ENCODE data around the gene DCUN1D2. TPM values are rescaled to one million over a fixed set of nuclear protein-coding genes. Genes with fewer than 3 reads are reported as not detected.
"Not testable (repeated sequence)": the region's sequence is repeated elsewhere in the genome, so short reads cannot be mapped to it uniquely, and the experiment has no call there.

Gene DCUN1D2
- total RNA-seq, 1 donor from 2014 or later = 11.8 TPM

DNA sequence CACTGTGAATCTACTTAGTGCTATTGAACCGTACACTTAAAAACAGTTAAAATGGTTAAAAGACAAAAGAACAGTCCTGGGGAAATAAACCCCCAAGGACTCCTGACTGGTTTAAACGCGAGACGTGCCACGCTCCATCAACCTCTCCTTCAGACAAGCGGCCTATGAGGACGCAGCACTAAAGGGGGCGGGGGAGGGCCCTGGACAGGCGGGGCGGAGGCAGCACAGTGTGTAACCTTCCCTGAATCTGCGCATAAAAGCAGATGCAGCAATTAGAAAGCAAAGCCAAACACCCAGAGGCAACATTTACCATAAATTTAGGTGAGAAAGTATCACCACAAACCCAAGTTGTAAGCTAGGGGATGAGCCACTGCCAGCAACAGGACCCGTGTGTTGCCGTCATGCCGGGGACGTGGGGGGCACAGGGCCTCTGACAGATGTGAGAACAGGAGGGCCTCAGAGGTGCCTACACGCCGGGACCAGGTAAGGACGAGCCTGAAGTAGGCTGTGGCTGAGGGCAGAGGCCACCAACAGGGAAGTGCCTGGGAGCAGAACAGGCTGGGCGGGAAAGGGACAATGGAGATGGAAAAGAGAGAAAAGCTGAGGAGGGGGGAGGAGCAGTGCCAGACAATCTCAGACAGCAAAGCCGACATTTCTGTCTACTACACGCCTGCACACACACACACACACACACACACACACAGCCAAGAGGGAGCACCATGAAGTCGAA lies 21.9 kb downstream of the DCUN1D2 start:
- FAIRE-seq = no peak
- DNase-seq (ENCODE audit: low spot score in 2 of 2) = no peak

DNA sequence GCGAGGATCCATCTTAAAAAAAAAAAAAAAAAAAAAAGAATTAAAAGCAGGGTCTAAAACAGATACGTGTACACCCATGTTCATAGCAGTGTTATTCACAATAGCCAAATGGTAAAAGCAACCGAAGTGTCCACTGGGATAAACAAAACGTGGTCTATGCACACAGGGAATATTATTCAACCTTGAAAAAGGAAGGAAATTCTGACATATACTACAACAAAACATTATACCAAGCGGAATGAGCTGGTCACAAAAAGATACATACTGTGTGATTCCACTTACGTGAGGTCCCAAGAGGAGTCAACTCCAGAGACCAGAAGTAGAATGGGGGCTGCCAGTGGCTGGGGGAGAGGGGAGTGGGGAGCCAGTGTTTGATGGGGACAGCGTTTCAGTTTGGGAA lies 22.5 kb downstream of the DCUN1D2 start:
- no peak for FAIRE-seq

DNA sequence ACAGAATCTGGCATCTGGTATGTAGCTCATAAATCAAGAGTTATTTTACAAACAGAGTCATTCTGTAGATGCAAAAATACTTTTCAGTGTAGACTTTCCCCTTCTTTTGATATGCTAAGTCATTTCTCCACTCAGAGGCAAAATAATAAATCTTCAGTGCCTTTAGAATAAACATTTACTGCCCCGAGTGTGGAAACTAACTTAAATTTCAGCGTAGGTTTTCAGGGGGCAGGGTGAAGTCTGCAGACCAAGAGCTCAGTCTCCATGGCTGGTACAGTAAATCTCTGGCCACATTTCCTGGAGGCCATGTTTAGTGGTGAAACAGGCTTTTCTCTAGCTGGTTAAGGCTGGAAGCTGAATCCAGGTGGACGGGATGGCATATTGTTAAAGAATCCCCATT lies 24.1 kb downstream of the DCUN1D2 start:
- DNase-seq (ENCODE audit: low spot score in 2 of 2) (no peak), FAIRE-seq (no peak)

More for the DNA sequence above, 22.5 kb downstream of the DCUN1D2 start:
- DNase-seq (ENCODE audit: low spot score in 2 of 2) = no peak

DNA sequence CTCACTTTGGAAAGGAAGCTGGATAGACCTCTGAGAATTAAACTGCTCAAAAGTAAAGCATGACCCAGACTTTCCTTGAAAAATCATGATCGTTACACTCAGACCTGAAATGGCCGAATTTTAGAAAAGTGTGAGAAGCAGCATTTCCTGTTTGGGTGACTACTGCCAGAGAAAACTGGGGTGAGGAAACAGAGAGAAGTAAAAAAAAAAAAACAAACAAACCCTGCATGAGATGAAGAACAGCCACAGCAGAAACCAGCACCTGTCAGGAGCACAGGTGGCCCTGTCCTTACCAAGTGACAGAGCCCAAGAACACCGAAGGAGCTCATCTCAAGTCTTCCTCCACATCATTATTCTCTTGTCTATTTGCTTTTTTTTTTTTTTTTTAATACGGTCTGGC lies 25.2 kb downstream of the DCUN1D2 start:
- no peak for FAIRE-seq
- DNase-seq (ENCODE audit: low spot score in 2 of 2) = no peak

DNA sequence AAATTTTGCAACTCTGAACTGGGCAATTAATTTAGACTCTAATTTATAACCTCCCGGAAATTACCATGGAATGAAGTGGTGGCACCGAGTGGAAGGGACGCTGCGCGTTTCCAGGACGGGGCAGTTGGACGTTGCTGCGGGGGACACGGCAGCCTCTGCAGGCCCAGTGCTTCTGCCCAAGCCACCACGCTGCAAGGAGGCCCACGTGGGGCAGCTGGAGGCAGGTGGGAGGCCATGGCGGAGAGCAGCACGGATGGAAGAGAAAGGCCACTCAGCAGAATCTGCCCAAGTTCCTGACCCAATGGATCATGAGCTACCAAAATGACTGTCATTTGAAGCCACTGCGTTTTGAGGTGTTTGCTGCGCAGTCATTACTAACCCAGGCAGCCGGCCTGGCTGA lies 26.0 kb downstream of the DCUN1D2 start:
- FAIRE-seq = no peak

DNA sequence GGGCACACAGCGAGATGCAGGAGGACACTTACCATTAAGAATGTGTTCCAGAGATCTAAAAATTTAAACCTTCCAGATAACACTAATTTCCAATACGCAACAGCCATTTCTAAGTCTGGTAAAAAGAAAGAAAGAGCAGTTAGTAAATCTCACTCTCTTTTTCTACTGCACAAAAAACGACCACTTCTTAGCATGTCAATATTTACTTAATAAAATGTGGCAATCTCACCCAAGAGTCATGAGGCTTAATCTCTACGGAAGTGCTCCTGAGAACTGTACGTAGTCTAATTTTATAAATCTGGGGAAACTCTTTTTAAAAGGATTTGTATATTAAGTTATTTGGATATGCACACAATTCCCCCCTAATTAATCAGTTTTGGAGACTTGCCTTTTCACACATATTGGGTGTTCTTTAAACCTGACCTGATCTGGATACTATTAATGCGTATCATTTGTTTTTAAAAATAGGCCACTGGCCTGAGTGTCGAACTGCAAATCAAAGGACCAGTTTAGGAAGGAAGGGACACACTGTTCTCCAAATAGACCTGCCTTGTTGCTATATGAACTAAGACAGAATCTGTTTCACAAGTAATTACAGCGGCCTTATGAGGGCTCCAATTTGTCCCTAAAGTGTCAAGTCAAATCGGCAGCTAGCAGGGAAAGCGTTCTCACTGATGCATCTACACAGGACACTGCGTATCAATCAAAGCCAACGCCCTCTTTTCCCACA lies 29.3 kb downstream of the DCUN1D2 start:
- DNase-seq (ENCODE audit: low spot score in 2 of 2) = no peak
- FAIRE-seq = no peak

More for the DNA sequence above, 26.0 kb downstream of the DCUN1D2 start:
- DNase-seq (ENCODE audit: low spot score in 2 of 2) = no peak

DNA sequence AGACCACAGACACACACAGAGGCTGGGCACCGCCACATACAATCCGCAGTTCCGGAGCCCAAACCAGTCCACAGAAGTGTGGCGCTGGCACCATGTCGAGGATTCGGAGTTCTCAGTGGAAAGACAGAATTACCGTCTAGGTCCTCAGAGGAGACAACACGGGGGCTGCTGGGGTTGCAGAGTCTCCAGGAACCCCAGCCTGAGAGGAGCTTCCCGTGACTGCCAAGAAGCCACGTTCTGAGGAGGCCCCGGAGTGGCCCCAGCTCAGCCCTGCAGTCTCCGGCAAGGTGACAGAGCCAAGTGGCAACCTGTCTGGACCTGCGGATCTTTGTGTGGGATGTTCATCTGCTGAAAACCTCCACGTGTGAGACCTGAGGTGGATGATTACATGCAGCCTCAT lies 29.9 kb downstream of the DCUN1D2 start:
- FAIRE-seq (no peak), DNase-seq (ENCODE audit: low spot score in 2 of 2) (no peak)

DNA sequence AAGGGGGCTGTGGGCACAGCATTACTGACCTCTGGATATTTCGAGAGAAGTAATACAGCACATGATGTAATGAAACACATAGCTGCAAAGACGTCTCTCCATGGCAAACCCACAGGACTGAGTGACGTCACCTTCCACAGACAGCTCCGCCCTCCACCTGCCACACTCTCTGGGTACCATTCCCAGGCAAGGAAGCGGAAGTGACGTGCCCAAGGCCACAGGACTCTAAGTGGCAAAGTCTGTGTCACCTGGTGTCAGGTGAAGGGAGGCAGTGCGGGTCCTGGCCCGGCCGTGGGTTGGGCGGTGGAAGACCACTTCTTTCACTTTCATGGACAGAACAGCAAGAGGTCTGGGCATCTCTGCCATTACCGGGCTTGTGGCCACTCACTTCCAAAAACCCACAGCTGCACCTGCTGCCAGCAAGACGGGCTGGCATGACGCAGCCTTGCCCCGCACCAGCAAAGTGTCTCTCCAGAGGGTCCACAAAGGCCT lies 30.4 kb downstream of the DCUN1D2 start:
- no peak for FAIRE-seq
- DNase-seq (ENCODE audit: low spot score in 2 of 2) = no peak

DNA sequence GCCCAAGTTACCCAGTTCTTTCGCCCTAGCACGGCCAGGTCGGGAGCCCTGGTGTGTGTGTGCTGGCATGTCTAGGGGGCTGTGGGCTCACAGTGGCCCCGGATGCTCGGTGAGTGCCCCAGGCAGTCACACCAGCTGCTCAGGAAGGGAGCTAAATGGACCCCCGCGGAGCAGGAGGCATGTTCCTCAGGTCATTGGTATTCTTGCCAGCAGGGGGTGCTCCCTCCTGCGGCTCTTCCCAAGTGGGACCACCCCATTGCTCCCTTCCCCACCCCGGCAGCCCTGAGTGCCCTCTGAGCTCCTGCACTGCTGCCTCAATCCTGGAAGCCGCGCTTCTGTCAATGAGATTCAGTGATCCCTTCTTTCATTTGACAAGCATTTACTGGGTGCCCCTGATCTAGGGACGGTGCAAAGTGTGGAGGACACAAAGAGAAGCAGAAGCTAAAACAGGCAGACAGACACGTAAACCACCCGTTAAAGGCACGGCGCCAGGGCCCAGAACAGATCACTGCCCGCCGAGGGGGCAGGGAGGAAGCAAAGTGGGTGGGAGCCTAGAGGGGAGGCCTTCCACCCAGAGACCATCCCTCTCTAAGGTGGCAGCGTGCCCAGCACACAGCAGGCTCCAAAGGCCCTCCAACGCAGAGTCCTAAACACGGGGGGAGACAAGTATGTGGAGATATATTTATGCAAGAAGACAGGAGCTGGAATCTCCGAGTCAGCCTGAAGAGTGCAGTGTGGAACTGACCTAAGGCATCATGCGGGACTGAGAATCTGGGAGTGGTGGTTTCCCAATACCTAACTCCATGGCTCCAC lies 32.1 kb downstream of the DCUN1D2 start:
- DNase-seq (ENCODE audit: low spot score in 2 of 2) (peak in 1 of 2 donors; percentile 39), FAIRE-seq (no peak)

DNA sequence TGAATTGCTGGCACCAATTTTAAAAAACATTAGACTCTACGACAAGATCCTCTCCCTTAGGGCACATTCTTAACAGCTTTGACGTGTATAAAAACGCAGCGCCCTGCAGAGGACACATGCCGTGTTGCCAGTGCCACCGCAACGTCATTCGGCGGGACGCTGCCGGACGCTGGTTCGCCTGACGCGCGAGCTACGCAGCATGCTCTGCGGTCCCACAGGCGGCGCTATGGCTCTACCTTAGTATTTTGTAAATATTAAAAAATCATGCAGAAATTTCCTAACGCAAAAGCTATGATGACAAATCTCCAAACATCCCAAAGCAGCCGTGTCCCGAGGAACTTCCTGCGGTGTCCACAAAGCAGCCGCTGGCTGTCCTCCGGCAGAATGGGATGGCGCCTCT lies 33.0 kb downstream of the DCUN1D2 start:
- DNase-seq (ENCODE audit: low spot score in 2 of 2) (no peak), FAIRE-seq (no peak)

DNA sequence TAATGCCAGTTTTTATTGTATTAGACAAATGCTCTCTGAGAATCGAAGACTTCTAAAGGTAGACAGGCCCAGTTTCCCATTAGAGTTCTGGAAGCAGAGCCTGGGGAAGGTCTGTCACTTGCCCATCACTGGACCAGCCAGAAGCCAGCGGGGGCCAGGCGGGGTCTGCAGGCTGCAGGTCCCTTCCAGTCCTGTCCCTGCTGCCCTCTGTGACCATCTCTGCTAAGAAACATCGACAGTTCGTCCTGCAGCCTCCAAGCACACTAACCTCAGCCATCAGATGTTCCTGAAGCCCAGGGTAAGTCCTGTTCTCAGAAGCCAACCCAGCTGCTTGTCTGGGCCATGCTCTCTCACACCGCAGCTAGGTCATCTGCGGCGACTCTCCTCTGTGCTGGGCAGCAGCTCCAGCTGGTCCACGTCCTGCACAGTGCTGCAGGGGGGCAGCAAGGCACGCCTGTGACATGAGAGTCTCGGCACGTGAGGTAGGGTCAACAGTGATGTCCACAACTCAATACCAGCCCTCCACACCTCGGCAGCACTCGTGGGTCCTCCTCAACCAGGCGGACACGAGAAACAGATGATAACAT lies 34.3 kb downstream of the DCUN1D2 start:
- FAIRE-seq (no peak), DNase-seq (ENCODE audit: low spot score in 2 of 2) (no peak)

DNA sequence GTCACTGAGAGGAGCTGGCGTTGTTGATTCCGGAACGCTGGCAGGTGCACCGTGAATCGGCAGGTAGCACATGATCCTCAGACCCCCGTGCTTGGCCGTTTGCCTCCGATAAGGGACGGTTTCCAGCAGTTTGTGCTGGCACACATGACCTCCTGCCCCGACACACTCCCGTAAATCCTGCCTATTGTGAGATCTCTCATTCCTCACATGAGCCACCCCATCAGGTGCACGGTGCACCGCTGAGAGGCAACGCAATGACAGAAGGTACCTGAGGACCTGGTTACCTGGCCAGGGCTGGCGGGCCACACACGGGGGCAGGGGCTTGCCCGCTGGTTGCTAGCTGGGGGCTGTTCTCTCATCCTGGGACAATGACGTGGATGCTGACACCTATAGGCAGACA lies 35.1 kb downstream of the DCUN1D2 start:
- FAIRE-seq (no peak), DNase-seq (ENCODE audit: low spot score in 2 of 2) (no peak)

DNA sequence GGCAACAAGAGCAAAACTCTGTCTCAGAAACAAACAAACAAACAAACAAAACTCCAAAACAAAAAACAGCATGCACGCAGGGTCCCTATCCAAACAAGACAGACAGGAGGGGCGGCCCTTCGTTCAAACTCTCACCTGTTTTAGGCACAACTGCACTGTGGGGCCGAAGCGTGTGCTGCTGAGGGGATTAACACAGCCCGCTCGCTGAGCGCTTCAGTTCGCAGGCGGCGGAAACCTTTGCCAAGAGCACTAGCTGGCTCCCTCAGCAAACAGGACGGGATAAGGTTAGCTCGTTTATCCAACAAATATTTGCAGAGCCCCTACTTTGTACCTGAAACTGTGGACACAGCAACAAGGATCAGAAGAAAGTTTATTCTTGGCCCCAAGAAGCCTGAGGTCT lies 35.6 kb downstream of the DCUN1D2 start:
- DNase-seq (ENCODE audit: low spot score in 2 of 2) = no peak
- no peak for FAIRE-seq

DNA sequence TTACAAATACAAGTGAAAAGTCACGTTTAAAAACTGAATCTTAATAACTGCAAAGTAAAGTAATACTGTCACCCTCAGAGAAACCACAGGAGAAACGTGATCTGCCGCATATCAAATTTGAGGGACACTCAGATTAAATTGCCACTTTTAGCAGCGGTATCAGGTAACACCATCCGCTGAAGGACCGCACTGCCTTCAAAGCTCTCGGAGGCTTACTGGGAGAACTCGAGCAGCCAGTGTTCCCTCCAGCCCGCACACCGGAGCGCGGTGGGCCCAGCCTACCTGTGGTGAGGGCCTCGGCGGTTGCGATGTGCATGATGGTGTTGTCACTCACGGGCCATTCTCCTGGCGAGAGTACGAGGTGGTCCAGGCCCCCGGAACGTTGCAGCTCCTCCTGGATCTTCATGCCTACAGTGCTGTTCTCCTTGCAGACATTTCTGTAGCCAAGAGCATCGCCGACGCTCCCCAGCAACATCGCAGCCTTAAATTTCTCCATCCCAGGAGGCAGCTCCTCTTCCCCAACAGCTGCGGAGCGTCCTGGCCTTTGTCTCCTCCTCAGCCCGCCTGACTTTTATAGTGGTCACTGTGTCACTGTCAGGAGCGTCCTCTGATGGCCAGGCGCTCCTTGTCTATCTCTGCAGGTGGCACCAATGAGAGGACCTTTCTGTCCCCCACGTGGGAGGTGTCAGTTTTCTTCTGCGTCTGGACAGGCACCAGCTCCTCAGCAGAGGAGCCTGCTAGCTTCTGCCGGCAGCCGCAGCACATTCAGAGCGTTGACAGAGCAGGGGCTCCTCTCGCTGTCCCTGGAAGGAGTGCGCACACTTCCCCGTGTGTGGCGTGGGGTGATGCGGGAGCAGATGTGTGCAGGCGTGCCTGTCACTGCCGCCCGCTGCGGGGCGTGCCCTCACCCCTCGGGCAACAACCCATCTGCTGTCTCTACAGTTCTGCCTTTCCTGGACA lies 37.3 kb downstream of the DCUN1D2 start, which contains the start of gene ADPRHL1:
Gene ADPRHL1, minus strand, starts transcription at position 547 of the 960 bp plus-strand sequence. Its CDS starts 51 bp downstream, at position 496.
- FAIRE-seq (no peak), DNase-seq (ENCODE audit: low spot score in 2 of 2) (no peak)

DNA sequence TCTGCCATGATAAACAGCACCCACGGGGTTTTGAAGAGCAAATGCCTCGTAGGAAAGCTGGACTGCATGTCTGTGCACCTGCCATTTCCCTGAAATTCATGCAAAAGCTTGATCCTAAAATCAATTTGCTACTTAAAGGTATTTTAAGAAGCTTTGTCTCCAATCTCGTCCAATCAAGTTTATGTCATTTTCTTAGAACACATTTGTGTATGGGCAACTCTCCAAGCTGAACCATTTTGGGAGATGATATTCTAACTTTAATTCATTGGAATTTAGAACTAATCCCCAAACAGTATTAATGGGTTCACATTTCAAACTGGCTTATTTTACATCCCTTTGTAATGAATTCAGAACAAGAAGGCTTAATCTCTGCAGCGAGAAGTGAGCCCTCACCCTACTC lies 38.0 kb downstream of the DCUN1D2 start:
- FAIRE-seq = no peak
- no peak for DNase-seq (ENCODE audit: low spot score in 2 of 2)

DNA sequence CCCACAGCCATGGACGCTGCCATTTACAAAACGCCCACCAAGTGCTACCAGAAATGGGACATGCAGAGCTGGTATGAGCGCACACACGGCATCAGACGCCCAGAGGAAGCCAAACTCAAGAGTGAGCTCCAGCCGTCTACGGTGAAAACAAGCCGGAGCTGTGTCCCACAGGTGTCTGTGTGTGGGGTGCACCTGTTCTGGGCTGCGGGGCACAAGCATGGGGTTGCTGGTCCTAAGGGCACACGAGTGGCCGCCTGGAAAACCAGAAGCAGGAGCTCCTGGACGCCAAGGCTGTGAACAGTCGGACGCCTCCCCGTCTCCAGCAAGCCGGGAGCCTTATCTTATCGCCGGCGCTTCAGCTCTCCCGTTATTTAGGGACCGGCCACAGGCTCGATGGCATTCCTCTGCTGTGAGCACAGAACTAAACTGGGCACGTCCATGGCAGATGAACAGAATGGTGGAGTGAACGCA lies 38.5 kb downstream of the DCUN1D2 start:
- DNase-seq (ENCODE audit: low spot score in 2 of 2) = no peak

DNA sequence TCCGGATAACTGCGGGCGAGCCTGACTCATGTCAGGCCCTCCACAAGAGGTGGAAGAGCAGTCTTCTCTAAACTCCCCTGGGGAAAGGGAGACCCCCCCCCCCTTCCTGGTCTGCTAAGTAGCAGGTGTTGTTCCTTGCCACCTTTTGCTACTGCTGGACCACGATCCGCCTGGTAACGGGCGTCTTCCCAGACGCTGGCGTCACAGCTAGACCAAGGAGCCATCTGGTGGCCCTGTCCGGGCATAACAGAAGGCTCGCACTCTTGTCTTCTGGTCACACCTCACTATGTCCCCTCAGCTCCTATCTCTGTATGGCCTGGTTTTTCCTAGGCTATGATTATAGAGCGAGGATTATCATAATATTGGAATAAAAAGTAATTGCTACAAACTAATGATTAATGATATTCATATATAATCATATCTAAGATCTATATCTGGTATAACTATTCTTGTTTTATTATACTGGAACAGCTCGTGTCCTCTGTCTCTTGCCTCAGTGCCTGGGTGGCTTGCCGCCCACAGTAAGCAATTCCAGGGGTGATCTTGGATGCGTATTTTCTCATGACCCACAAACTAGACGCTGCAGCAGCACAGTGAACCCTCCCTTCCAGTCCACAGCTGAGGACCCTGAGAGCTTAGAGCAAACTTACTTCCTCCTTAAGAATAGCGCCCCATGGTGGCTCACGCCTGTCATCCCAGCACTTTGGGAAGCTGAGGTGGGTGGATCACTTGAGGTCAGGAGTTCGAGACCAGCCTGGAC lies 39.5 kb downstream of the DCUN1D2 start:
- DNase-seq (ENCODE audit: low spot score in 2 of 2); FAIRE-seq: not testable (repeated sequence)

More for the DNA sequence above, 38.5 kb downstream of the DCUN1D2 start:
- FAIRE-seq = no peak

DNA sequence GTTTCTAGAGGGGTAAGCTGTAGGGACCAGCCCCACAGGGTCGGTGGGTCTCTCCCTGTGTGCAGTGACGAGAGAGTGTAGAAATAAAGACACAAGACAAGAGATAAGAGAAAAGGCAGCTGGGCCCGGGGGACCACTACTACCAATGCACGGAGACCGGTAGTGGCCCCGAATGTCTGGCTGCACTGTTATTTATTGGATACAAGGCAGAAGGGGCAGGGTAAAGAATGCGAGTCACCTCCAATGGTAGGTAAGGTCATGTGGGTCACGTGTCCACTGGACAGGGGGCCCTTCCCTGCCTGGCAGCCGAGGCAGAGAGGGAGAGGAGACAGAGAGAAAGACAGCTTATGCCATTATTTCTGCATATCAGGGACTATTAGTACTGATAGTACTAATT lies 40.2 kb downstream of the DCUN1D2 start:
- DNase-seq (ENCODE audit: low spot score in 2 of 2); FAIRE-seq: not testable (repeated sequence)

Measured in frontal cortex (tissue), 4 donors.